SKM-1 treated with dmso at 0.1 percent for 144 hours (cell line): ENCODE results near the gene FOXF2.
"Not testable (repeated sequence)": the region's sequence is repeated elsewhere in the genome, so short reads cannot be mapped to it uniquely, and the experiment has no call there.

Experiments used
- DNase-seq: peaks from one replicate; lab custom pipeline; 2025; ENCODE audit not compliant: unreplicated experiment; lab: John Stamatoyannopoulos, UW

Gene FOXF2

GRCh38 chr6:1389369-1390132 is at the start of gene FOXF2:
TSS of gene FOXF2 (plus strand) at chr6:1389576. CDS start at chr6:1389948, 372 bp downstream.
- DNase-seq: no peak

GRCh38 chr6:1346101-1346500 is 43.3 kb upstream of the FOXF2 start:
- no peak for DNase-seq

- no peak for DNase-seq
These were observed 42.8 kb upstream of the FOXF2 start for GRCh38 chr6:1346558-1347091.

GRCh38 chr6:1347161-1347560 is 42.2 kb upstream of the FOXF2 start:
- no peak for DNase-seq

GRCh38 chr6:1348675-1349074 is 40.7 kb upstream of the FOXF2 start:
- DNase-seq: no peak

- DNase-seq: no peak
These were observed 39.7 kb upstream of the FOXF2 start for GRCh38 chr6:1349655-1350054.

- no peak for DNase-seq
These were observed 37.9 kb upstream of the FOXF2 start for GRCh38 chr6:1351381-1352008.

GRCh38 chr6:1355068-1355467 is 34.3 kb upstream of the FOXF2 start:
- DNase-seq: not testable (repeated sequence)

- not testable (repeated sequence) for DNase-seq
These were observed 27.7 kb upstream of the FOXF2 start for GRCh38 chr6:1361717-1362116.

GRCh38 chr6:1362643-1363042 is 26.7 kb upstream of the FOXF2 start:
- DNase-seq: no peak

GRCh38 chr6:1363298-1363697 is 26.1 kb upstream of the FOXF2 start:
- DNase-seq: no peak

- no peak for DNase-seq
These were observed 25.4 kb upstream of the FOXF2 start for GRCh38 chr6:1363729-1364572.

- DNase-seq: no peak
These were observed 24.6 kb upstream of the FOXF2 start for GRCh38 chr6:1364791-1365190.

GRCh38 chr6:1365686-1366085 is 23.7 kb upstream of the FOXF2 start:
- no peak for DNase-seq

GRCh38 chr6:1367771-1368170 is 21.6 kb upstream of the FOXF2 start:
- DNase-seq: no peak

- DNase-seq: no peak
These were observed 20.4 kb upstream of the FOXF2 start for GRCh38 chr6:1368940-1369339.

- DNase-seq: not testable (repeated sequence)
These were observed 19.7 kb upstream of the FOXF2 start for GRCh38 chr6:1369695-1370094.

- no peak for DNase-seq
These were observed 17.4 kb upstream of the FOXF2 start for GRCh38 chr6:1371933-1372332.

- DNase-seq: no peak
These were observed 16.7 kb upstream of the FOXF2 start for GRCh38 chr6:1372690-1373089.

GRCh38 chr6:1376653-1377052 is 12.7 kb upstream of the FOXF2 start:
- DNase-seq: no peak

GRCh38 chr6:1377526-1377925 is 11.8 kb upstream of the FOXF2 start:
- DNase-seq: no peak
